ENCODE results near the gene OR52K1.

DNA sequence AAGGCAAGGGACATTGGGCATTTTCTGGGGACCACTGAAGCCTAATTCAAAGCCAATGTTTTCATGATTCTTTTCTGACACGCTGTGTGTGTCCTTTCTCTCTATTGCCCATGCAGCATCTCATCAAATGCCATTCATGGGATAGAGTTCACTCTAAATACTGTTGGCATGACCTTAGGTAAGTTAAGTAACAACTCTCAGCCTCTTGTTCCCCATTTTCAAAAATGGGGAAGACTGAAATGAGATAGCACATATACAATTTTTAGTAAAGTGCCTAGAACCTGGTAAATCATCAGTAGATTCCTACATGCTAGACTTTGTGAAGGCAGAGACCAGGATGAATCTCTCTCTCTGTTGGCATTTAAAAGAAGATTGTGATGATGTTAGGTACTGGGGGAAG lies 46.0 kb upstream of the OR52K1 start:
- TF ChIP-seq, protein P1, sequence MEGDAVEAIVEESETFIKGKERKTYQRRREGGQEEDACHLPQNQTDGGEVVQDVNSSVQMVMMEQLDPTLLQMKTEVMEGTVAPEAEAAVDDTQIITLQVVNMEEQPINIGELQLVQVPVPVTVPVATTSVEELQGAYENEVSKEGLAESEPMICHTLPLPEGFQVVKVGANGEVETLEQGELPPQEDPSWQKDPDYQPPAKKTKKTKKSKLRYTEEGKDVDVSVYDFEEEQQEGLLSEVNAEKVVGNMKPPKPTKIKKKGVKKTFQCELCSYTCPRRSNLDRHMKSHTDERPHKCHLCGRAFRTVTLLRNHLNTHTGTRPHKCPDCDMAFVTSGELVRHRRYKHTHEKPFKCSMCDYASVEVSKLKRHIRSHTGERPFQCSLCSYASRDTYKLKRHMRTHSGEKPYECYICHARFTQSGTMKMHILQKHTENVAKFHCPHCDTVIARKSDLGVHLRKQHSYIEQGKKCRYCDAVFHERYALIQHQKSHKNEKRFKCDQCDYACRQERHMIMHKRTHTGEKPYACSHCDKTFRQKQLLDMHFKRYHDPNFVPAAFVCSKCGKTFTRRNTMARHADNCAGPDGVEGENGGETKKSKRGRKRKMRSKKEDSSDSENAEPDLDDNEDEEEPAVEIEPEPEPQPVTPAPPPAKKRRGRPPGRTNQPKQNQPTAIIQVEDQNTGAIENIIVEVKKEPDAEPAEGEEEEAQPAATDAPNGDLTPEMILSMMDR (IDR thresholded peaks at IDR 0.05; ENCODE audit: insufficient read depth, low read length, poor library complexity, severe bottlenecking), result no peak
- no peak for TF ChIP-seq EZH2phosphoT487 (conservative IDR thresholded peaks at IDR 0.05; ENCODE audit: low read length)
